ENCODE results near the gene CBX8.

CBX8 gene

GRCh38 chr17:79784353-79785016 is 12.4 kb downstream of the CBX8 start:
- in situ Hi-C loops (cut with HindIII; ENCODE audit: low sequenced_read_pairs), result no loop called here

GRCh38 chr17:79783891-79784290 is 13.0 kb downstream of the CBX8 start:
- in situ Hi-C loops (cut with HindIII; ENCODE audit: low sequenced_read_pairs), result no loop called here

- in situ Hi-C loops (cut with HindIII; ENCODE audit: low sequenced_read_pairs), result no loop called here
Observed at GRCh38 chr17:79781736-79782575, 14.9 kb downstream of the CBX8 start.

GRCh38 chr17:79781012-79781650 is 15.7 kb downstream of the CBX8 start:
- in situ Hi-C loops (cut with HindIII; ENCODE audit: low sequenced_read_pairs), result no loop called here

- in situ Hi-C loops (cut with HindIII; ENCODE audit: low sequenced_read_pairs), result no loop called here
Observed at GRCh38 chr17:79779661-79780365, 17.1 kb downstream of the CBX8 start.

- in situ Hi-C loops (cut with HindIII; ENCODE audit: low sequenced_read_pairs), result no loop called here
Observed at GRCh38 chr17:79779084-79779529, 17.8 kb downstream of the CBX8 start.

GRCh38 chr17:79778504-79779083 is 18.3 kb downstream of the CBX8 start:
- in situ Hi-C loops (cut with HindIII; ENCODE audit: low sequenced_read_pairs), result no loop called here

GRCh38 chr17:79777894-79778503 is 18.9 kb downstream of the CBX8 start, which contains the start of gene CBX2:
Gene CBX2, plus strand, starts transcription at chr17:79778148. Its CDS starts 88 bp downstream, at chr17:79778236.
- in situ Hi-C loops (cut with HindIII; ENCODE audit: low sequenced_read_pairs), result no loop called here

GRCh38 chr17:79777120-79777893 is 19.6 kb downstream of the CBX8 start:
- in situ Hi-C loops (cut with HindIII; ENCODE audit: low sequenced_read_pairs), result no loop called here

GRCh38 chr17:79776376-79777119 is 20.3 kb downstream of the CBX8 start:
- in situ Hi-C loops (cut with HindIII; ENCODE audit: low sequenced_read_pairs), result no loop called here

GRCh38 chr17:79775632-79776031 is 21.2 kb downstream of the CBX8 start:
- in situ Hi-C loops (cut with HindIII; ENCODE audit: low sequenced_read_pairs), result no loop called here

- in situ Hi-C loops (cut with HindIII; ENCODE audit: low sequenced_read_pairs), result loop anchor here (25.0 kb wide), 1 partner anchor 112 kb away; no protein-coding TSS in a partner anchor
Observed at GRCh38 chr17:79774561-79774975, 22.3 kb downstream of the CBX8 start.

GRCh38 chr17:79772726-79773125 is 24.2 kb downstream of the CBX8 start:
- in situ Hi-C loops (cut with HindIII; ENCODE audit: low sequenced_read_pairs), result loop anchor here (25.0 kb wide), 1 partner anchor 110 kb away; no protein-coding TSS in a partner anchor

GRCh38 chr17:79771276-79771675 is 25.6 kb downstream of the CBX8 start:
- in situ Hi-C loops (cut with HindIII; ENCODE audit: low sequenced_read_pairs), result loop anchor here (25.0 kb wide), 1 partner anchor 109 kb away; no protein-coding TSS in a partner anchor

- in situ Hi-C loops (cut with HindIII; ENCODE audit: low sequenced_read_pairs), result loop anchor here (25.0 kb wide), 1 partner anchor 108 kb away; no protein-coding TSS in a partner anchor
Observed at GRCh38 chr17:79769570-79770506, 27.0 kb downstream of the CBX8 start.

GRCh38 chr17:79765708-79766107 is 31.2 kb downstream of the CBX8 start:
- in situ Hi-C loops (cut with HindIII; ENCODE audit: low sequenced_read_pairs), result loop anchor here (25.0 kb wide), 1 partner anchor 103 kb away; no protein-coding TSS in a partner anchor
